ENCODE results near the gene ZNF865.
A peak's percentile ranks its signal among the peaks of the same experiment; 100 is the strongest.

Gene ZNF865

DNA sequence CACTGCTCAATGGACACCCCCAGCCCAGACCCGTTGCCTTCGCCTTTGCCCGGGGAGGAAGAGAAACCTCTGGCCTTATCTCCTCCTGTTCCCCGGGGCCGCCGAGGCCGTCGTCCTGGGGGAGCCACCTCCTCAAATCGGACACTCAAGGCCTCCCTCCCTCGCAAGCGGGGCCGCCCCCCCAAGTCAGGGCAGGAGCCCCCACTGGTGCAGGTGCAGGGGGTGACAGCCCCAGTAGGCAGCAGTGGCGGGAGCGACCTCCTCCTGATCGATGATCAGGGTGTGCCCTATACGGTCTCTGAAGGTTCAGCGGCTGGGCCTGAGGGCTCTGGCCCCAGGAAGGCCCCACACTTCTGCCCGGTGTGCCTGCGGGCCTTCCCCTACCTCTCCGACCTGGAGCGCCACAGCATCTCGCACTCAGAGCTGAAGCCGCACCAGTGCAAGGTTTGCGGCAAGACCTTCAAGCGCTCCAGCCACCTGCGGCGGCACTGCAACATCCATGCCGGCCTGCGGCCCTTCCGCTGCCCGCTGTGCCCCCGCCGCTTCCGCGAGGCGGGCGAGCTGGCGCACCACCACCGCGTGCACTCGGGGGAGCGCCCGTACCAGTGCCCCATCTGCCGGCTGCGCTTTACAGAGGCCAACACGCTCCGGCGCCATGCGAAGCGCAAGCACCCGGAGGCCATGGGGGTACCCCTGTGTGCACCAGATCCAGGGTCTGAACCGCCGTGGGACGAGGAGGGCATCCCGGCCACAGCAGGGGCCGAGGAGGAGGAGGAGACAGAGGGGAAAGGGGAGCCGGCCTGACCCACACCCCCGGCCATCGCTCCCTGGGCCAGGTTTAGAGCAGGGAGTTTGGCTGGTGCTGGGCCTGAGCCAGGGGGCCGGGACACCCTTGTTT lies 3.1 kb upstream of the ZNF865 start:
- no peak overlapping the region for H3K4me3 ChIP-seq (ENCODE audit: low read depth, low read length)
- TF ChIP-seq, protein P1, sequence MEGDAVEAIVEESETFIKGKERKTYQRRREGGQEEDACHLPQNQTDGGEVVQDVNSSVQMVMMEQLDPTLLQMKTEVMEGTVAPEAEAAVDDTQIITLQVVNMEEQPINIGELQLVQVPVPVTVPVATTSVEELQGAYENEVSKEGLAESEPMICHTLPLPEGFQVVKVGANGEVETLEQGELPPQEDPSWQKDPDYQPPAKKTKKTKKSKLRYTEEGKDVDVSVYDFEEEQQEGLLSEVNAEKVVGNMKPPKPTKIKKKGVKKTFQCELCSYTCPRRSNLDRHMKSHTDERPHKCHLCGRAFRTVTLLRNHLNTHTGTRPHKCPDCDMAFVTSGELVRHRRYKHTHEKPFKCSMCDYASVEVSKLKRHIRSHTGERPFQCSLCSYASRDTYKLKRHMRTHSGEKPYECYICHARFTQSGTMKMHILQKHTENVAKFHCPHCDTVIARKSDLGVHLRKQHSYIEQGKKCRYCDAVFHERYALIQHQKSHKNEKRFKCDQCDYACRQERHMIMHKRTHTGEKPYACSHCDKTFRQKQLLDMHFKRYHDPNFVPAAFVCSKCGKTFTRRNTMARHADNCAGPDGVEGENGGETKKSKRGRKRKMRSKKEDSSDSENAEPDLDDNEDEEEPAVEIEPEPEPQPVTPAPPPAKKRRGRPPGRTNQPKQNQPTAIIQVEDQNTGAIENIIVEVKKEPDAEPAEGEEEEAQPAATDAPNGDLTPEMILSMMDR (IDR thresholded peaks at IDR 0.05; ENCODE audit: low read depth, low read length, missing control alignments): no peak
- DNase-seq (ENCODE audit: low read depth): no peak

DNA sequence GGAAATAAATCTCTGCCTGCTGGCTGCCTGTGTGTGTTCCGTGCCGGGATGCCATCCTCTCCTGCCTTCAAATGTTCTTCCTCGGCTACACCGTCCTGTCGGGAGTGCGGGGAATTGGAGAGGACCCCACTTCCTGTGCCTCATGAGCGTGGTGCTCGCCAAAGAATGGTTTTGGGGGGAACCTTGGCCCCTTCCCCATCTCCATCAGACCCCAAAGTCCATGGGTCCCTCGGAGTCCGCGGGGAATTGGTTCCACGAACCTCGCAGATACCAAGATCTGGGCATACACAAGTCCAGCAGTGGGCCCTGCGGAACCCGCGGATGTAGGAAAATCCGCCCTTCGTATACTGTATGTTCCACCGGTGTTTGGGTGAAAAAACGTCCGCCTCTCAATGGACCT lies 2.3 kb upstream of the ZNF865 start:
- H3K4me3 ChIP-seq (ENCODE audit: low read depth, low read length): no peak overlapping the region
- no peak for DNase-seq (ENCODE audit: low read depth)
- TF ChIP-seq, protein P1 (IDR thresholded peaks at IDR 0.05; ENCODE audit: low read depth, low read length, missing control alignments): no peak

DNA sequence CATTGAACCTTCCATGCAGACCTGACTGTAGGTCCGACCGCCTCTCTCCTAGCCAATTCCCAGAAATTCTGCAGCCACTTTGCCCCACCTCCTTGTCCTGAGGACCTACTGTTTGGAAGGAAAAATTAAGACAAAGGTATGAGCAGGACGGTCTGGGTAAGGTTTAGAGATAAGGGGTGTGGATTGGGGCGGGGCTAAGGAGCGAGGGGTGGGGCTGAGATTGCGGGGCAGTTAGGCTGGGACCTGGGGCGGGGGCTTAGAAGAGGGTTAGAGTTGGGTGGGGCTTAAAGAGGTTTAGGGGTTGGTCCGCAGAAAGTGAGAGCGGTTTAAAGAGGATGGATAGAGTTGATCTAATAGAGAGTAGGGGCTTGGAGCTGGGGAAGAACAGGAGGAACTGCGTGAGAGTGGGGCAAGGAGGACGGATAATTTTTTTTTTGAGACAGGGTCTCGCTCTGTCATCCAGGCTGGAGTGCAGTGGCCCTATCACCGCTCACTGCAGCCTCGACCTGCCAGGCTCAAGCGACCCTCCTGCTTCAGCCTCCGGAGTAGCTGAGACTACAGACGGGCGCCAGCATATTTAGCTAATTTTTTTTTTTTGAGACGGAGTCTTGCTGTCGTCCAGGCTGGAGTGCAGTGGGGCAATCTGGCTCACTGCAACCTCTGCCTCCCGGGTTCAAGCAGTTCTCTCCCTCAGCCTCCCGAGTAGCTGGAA lies 1.7 kb upstream of the ZNF865 start:
- no peak for DNase-seq (ENCODE audit: low read depth)
- TF ChIP-seq, protein P1 (IDR thresholded peaks at IDR 0.05; ENCODE audit: low read depth, low read length, missing control alignments): no peak
- H3K4me3 ChIP-seq (ENCODE audit: low read depth, low read length): no peak overlapping the region

DNA sequence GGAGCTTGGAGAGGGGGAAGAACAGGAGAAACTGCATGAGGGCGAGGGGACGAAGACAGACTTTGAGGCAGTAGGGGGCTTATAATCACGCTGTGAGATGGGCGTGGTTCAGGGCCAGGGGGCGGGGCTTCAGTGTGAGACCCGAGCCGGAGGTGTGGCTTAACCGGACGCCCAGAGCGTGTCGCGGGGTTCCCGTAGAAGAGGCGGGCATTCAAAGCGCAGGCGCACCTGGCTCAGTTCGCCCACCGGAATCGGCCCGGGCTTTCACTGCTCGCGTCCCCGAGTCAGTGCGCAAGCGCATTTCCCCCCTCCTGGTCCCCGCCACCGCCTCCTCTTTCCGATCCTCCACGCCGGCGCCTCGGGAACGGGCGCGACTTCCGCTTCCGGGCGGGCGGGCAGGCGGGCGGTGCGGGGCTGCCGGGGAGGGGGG lies 225 bp upstream of the ZNF865 start:
- peak; percentile 91 for DNase-seq (ENCODE audit: low read depth)
- TF ChIP-seq, protein P1 (IDR thresholded peaks at IDR 0.05; ENCODE audit: low read depth, low read length, missing control alignments): no peak
- H3K4me3 ChIP-seq (ENCODE audit: low read depth, low read length): peak overlapping the region; percentile 98

DNA sequence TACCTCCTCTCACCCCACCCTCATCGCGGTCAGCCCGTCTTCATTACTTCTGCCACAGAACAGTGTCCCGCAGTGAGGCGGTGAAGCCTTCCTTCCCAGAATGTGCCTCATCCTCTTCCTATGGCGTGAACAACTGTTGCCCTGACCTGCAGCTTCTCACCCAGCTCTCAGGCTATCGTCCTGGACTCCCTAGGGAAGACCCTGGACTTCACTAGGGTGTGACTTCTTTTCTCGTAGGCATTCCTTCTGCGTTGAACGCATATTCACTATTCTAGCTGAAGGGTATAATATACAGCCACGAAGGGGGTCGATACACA lies 982 bp downstream of the ZNF865 start:
- peak overlapping the region; percentile 98 for H3K4me3 ChIP-seq (ENCODE audit: low read depth, low read length)
- TF ChIP-seq, protein P1 (IDR thresholded peaks at IDR 0.05; ENCODE audit: low read depth, low read length, missing control alignments): no peak
- DNase-seq (ENCODE audit: low read depth): no peak

DNA sequence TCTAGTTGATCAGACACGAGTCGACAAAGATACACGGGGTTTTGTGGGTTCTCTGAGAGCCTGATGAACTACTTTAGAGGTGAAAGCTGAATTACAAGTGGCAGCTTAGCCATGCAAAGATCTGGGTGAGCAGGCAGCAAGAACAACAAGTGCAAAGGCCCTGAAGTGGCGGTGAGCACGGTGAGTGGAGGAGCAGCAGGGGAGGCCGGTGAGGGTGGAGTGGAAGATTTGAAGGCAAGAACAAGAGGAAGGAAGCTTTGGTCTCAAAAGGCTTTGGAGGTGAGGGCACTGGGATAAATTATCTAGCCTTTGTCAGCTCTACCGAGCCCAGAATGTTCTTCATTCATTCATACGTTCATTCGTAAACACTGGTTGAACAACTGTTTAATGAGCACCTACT lies 1.4 kb downstream of the ZNF865 start:
- TF ChIP-seq, protein P1 (IDR thresholded peaks at IDR 0.05; ENCODE audit: low read depth, low read length, missing control alignments): no peak
- DNase-seq (ENCODE audit: low read depth): no peak
- H3K4me3 ChIP-seq (ENCODE audit: low read depth, low read length): peak overlapping the region; percentile 98
